Measurements from ENCODE around the gene ZNF182. TPM values are rescaled to one million over a fixed set of nuclear protein-coding genes. Genes with fewer than 3 reads are reported as not detected.
"Not testable (repeated sequence)": the region's sequence is repeated elsewhere in the genome, so short reads cannot be mapped to it uniquely, and the experiment has no call there.

ZNF182 gene
- total and polyA plus RNA-seq, 2 experiments from 2014 or later, result 1.6 to 2.6 TPM

DNA sequence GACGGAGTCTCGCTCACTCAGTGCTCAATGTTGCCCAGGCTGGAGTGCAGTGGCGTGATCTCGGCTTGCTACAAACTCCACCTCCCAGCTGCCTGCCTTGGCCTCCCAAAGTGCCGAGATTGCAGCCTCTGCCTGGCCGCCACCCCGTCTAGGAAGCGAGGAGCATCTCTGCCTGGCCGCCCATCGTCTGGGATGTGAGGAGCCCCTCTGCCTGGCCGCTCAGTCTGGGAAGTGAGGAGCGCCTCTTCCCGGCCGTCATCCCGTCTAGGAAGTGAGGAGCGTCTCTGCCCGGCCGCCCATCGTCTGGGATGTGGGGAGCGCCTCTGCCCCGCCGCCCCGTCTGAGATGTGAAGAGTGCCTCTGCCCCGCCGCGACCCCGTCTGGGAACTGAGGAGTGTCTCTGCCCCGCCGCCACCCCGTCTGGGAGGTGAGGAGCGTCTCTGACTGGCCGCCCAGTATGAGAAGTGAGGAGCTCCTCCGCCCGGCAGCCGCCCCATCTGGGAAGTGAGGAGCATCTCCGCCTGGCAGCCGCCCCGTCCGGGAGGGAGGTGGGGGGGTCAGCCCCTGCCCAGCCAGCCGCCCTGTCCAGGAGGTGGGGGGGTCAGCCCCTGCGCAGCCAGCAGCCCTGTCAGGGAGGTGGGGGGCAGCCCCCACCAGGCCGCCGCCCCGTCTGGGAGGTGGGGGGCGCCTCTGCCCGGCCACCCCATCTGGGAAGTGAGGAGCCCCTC, 13.0 kb upstream of the ZNF182 start:
- WGBS, 2 experiments (ENCODE audit: low coverage in 1 of 2, low lambda C conversion rate in 2 of 2, missing lambda C conversion rate in 2 of 2), result 80% methylated on average over 17 of the region's 46 CpGs; no CpG with 5 or more reads in 1 of the 2 experiments

DNA sequence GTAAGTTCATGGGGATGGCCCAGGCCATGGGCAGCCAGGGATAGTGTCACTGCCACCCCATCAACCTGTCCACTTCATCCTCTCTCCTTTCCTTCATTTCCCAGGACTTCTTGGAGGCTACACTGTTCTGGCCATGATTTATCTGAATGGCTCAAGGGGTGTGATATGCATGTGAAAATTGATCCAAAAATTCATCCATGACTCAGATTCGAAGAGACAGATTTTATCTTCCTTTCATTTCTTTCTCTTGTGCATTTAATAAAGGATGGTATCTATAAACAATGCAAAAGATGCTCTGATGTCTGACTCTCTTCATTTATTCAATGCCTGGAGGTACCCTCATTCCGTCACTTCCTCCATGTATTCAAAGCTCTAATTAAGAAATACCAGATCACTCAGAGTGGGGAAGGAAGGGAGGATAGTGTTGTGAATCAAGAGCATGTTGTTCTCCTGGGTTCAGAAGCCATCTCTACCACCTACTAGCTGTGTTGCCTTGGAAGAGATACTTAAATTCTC, 5.7 kb upstream of the ZNF182 start:
- H3K79me2 ChIP-seq (ENCODE audit: insufficient read depth); H3K36me3 ChIP-seq (ENCODE audit: low read depth); H3K27ac ChIP-seq; H3K4me2 ChIP-seq (ENCODE audit: unreplicated experiment); H3K4me3 ChIP-seq; H3K4me1 ChIP-seq (ENCODE audit: insufficient read depth); H3K27me3 ChIP-seq (replicated peaks; ENCODE audit: insufficient read depth); H2AFZ ChIP-seq; H3K9me2 ChIP-seq (ENCODE audit: insufficient read depth); H3K9me3 ChIP-seq (ENCODE audit: low read depth); DNase-seq; H3K9ac ChIP-seq; H3F3A ChIP-seq (ENCODE audit: insufficient read depth); H4K20me1 ChIP-seq (ENCODE audit: insufficient read depth); in situ Hi-C loops (cut with MboI): not testable (repeated sequence)
- WGBS, 2 experiments (ENCODE audit: low coverage in 1 of 2, low lambda C conversion rate in 2 of 2, missing lambda C conversion rate in 2 of 2), result no CpG with 5 or more reads among the region's 2 CpGs

More for the DNA sequence above, 13.0 kb upstream of the ZNF182 start:
- H3K79me2 ChIP-seq (ENCODE audit: insufficient read depth); H3K9me3 ChIP-seq (ENCODE audit: low read depth); H3K27me3 ChIP-seq (replicated peaks; ENCODE audit: insufficient read depth); H4K20me1 ChIP-seq (ENCODE audit: insufficient read depth); in situ Hi-C loops (cut with MboI); H3K4me1 ChIP-seq (ENCODE audit: insufficient read depth); H3K36me3 ChIP-seq (ENCODE audit: low read depth); H3K27ac ChIP-seq; H3K4me3 ChIP-seq; DNase-seq; H2AFZ ChIP-seq; H3K9ac ChIP-seq; H3K9me2 ChIP-seq (ENCODE audit: insufficient read depth); H3F3A ChIP-seq (ENCODE audit: insufficient read depth); H3K4me2 ChIP-seq (ENCODE audit: unreplicated experiment): not testable (repeated sequence)

- H3K4me1 ChIP-seq (ENCODE audit: insufficient read depth); H3K27ac ChIP-seq; H3K9me3 ChIP-seq (ENCODE audit: low read depth); H3K9me2 ChIP-seq (ENCODE audit: insufficient read depth); H3K79me2 ChIP-seq (ENCODE audit: insufficient read depth); H3K4me3 ChIP-seq; H4K20me1 ChIP-seq (ENCODE audit: insufficient read depth); H3K27me3 ChIP-seq (replicated peaks; ENCODE audit: insufficient read depth); H3K4me2 ChIP-seq (ENCODE audit: unreplicated experiment); DNase-seq; H3F3A ChIP-seq (ENCODE audit: insufficient read depth); H2AFZ ChIP-seq; H3K36me3 ChIP-seq (ENCODE audit: low read depth); H3K9ac ChIP-seq; in situ Hi-C loops (cut with MboI): not testable (repeated sequence)
- no CpG with 5 or more reads among the region's 8 CpGs for WGBS, 2 experiments (ENCODE audit: low coverage in 1 of 2, low lambda C conversion rate in 2 of 2, missing lambda C conversion rate in 2 of 2)
Measured at GRCh38 chrX:48006688-48007087, 2.9 kb upstream of the ZNF182 start, which contains the start of gene SPACA5. TSS of gene SPACA5 (plus strand) at chrX:48006988. CDS start at chrX:48007803, 815 bp downstream.

- Histone ChIP-seq H3K36me3 (ENCODE audit: low read depth) (no peaks in the 10 kb centered on the region), H3K9me2 (ENCODE audit: insufficient read depth) (no peaks in the 10 kb centered on the region), H3K4me1 (ENCODE audit: insufficient read depth) (no peaks in the 10 kb centered on the region), H3F3A (ENCODE audit: insufficient read depth) (no peaks in the 10 kb centered on the region), H3K27me3 (replicated peaks; ENCODE audit: insufficient read depth) (no peaks in the 10 kb centered on the region), H3K79me2 (ENCODE audit: insufficient read depth) (peaks cover 13% of the 10 kb centered on the region; the same call in 1 of the 2 replicates), H2AFZ (peak overlapping the region; percentile 89), H4K20me1 (ENCODE audit: insufficient read depth) (no peaks in the 10 kb centered on the region), H3K4me3 (peak overlapping the region; percentile 84), H3K4me2 (ENCODE audit: unreplicated experiment) (peak overlapping the region; percentile 75), H3K9ac (peak overlapping the region; percentile 85), H3K9me3 (ENCODE audit: low read depth) (no peaks in the 10 kb centered on the region), H3K27ac (no peak overlapping the region)
- in situ Hi-C loops (cut with MboI), result no loop called here
- no peak for DNase-seq
- 0 to 1% methylated on average over 8 to 18 of the region's 18 CpGs for WGBS, 2 experiments (ENCODE audit: low coverage in 1 of 2, low lambda C conversion rate in 2 of 2, missing lambda C conversion rate in 2 of 2)
- no peak for TF ChIP-seq EZH2phosphoT487 (IDR thresholded peaks at IDR 0.05; ENCODE audit: insufficient read depth, low read depth)
- TF ChIP-seq EZH2 (IDR thresholded peaks at IDR 0.05; ENCODE audit: insufficient read depth, poor library complexity, severe bottlenecking), result no peak
Measured at GRCh38 chrX:48003367-48003757, 427 bp downstream of the ZNF182 start.

- peaks cover 13% of the 10 kb centered on the region; the same call in 1 of the 2 replicates for H3K79me2 ChIP-seq (ENCODE audit: insufficient read depth)
- 17 to 29% methylated on average over 7 of the region's 7 CpGs for WGBS, 2 experiments (ENCODE audit: low coverage in 1 of 2, low lambda C conversion rate in 2 of 2, missing lambda C conversion rate in 2 of 2)
- peak overlapping the region; percentile 89; the same call in 1 of the 2 replicates for H2AFZ ChIP-seq
- no peak overlapping the region for H3K27ac ChIP-seq
- H3K9ac ChIP-seq, result peak overlapping the region; percentile 85
- in situ Hi-C loops (cut with MboI), result no loop called here
- TF ChIP-seq EZH2 (IDR thresholded peaks at IDR 0.05; ENCODE audit: insufficient read depth, poor library complexity, severe bottlenecking) (no peak), EZH2phosphoT487 (IDR thresholded peaks at IDR 0.05; ENCODE audit: insufficient read depth, low read depth) (no peak)
- no peaks in the 10 kb centered on the region for H4K20me1 ChIP-seq (ENCODE audit: insufficient read depth)
- H3K9me2 ChIP-seq (ENCODE audit: insufficient read depth), result no peaks in the 10 kb centered on the region
- H3K4me3 ChIP-seq, result peak overlapping the region; percentile 84
- H3K4me2 ChIP-seq (ENCODE audit: unreplicated experiment), result peak overlapping the region; percentile 75
- H3K4me1 ChIP-seq (ENCODE audit: insufficient read depth), result no peaks in the 10 kb centered on the region
- DNase-seq, result no peak
- H3K27me3 ChIP-seq (replicated peaks; ENCODE audit: insufficient read depth), result no peaks in the 10 kb centered on the region
- no peaks in the 10 kb centered on the region for H3K36me3 ChIP-seq (ENCODE audit: low read depth)
- H3F3A ChIP-seq (ENCODE audit: insufficient read depth), result no peaks in the 10 kb centered on the region
- H3K9me3 ChIP-seq (ENCODE audit: low read depth), result no peaks in the 10 kb centered on the region
Measured at GRCh38 chrX:48002929-48003328, 860 bp downstream of the ZNF182 start.
